HepG2 (cell line): ENCODE measurements around the gene POLR2J. TPM values are rescaled to one million over a fixed set of nuclear protein-coding genes. Genes with fewer than 3 reads are reported as not detected.
"Not testable (repeated sequence)": the region's sequence is repeated elsewhere in the genome, so short reads cannot be mapped to it uniquely, and the experiment has no call there.

Experiments used
- ATAC-seq: fragments of 200-7000 bp; cut with Tn5 transposase; 3 replicates; pipeline ENCODE4 v1.9.1; 2020; ENCODE audit warnings: mild to moderate bottlenecking, moderate library complexity
- BruUV-seq: library from RNA; stranded (reverse); fragments of 400-500 nt; replicated peaks from 2 replicates; lab custom pipeline; 2021; lab: Mats Ljungman, UMichigan
- CTCF ChIA-PET: fragments of 300-600 bp; formaldehyde crosslinking; extraction: SDS; loops from one replicate; lab custom pipeline; 2021; ENCODE audit warnings: low total read pairs, inconsistent platforms, low intra/inter-chr PET ratio; lab: Yijun Ruan, JAX
- POLR2A ChIA-PET: fragments of 350-600 bp; sonication (Branson Sonifier 250); formaldehyde crosslinking; loops from one replicate; lab custom pipeline; 2020; ENCODE audit warnings: antibody characterized with exemption, inconsistent platforms; lab: Yijun Ruan, JAX
- DNase-seq: peaks from one replicate; pipeline ENCODE4 v3.0.0-alpha.2; 2015; ENCODE audit warnings: low spot score
- FAIRE-seq: peaks from 3 replicates; lab custom pipeline; 2011; peaks lifted over from hg19 to GRCh38; lab: Jason Lieb, UNC
- H2AFZ ChIP-seq: one replicate; pipeline ENCODE4 v1.6.1; 2011; ENCODE audit warnings: low read length, inconsistent platforms
- H3K27ac ChIP-seq: fragments of 300-600 bp; 3 replicates; pipeline ENCODE4 v1.8.0; 2011; ENCODE audit warnings: mixed run types, mild to moderate bottlenecking, mixed read lengths, low read length, inconsistent platforms; ENCODE audit not compliant: insufficient read depth; ENCODE audit errors: extremely low read length
- H3K27me3 ChIP-seq, 2 experiments: fragments of 200-600 bp in 1 of 2; 2 replicates in 1 of 2; 3 replicates in 1 of 2; pipeline versions ENCODE4 v1.6.0 to v1.8.0; 2011; ENCODE audit warnings: low read length in 2 of 2, mild to moderate bottlenecking in 2 of 2, moderate library complexity in 2 of 2, inconsistent platforms in 1 of 2; ENCODE audit not compliant: insufficient read depth in 2 of 2, control insufficient read depth in 1 of 2
- H3K36me3 ChIP-seq, 2 experiments: fragments of 200-600 bp in 1 of 2; replicated peaks in 1 of 2; 2 replicates in 1 of 2; 3 replicates in 1 of 2; pipeline versions ENCODE4 v1.5.1 to v1.8.0; 2011; ENCODE audit warnings: low read length in 2 of 2, inconsistent platforms in 1 of 2; ENCODE audit not compliant: insufficient read depth in 2 of 2, control insufficient read depth in 1 of 2
- H3K4me1 ChIP-seq: 2 replicates; pipeline ENCODE4 v1.5.1; 2012; ENCODE audit warnings: low read length, inconsistent platforms; ENCODE audit not compliant: insufficient read depth
- H3K4me2 ChIP-seq: 2 replicates; pipeline ENCODE4 v1.6.0; 2011; ENCODE audit warnings: low read depth, low read length, inconsistent platforms
- H3K4me3 ChIP-seq, 3 experiments: fragments of 200-600 bp in 1 of 3; sonication (generic), shearing (Covaris generic) in 1 of 3; replicated peaks in 1 of 3; 2 replicates each; pipeline ENCODE4 v1.5.1; 2011 to 2016; ENCODE audit warnings: low read length in 3 of 3, inconsistent platforms in 2 of 3, low read depth in 2 of 3, mild to moderate bottlenecking in 2 of 3, control low read depth in 1 of 3, mixed read lengths in 1 of 3; ENCODE audit not compliant: insufficient read depth in 1 of 3
- H3K79me2 ChIP-seq: one replicate; pipeline ENCODE4 v1.6.1; 2011; ENCODE audit warnings: low read length, inconsistent platforms; ENCODE audit not compliant: insufficient read depth
- H3K9ac ChIP-seq: 2 replicates; pipeline ENCODE4 v1.6.0; 2011; ENCODE audit warnings: mild to moderate bottlenecking, low read depth, low read length, inconsistent platforms; ENCODE audit not compliant: insufficient read depth
- H3K9me3 ChIP-seq: 2 replicates; pipeline ENCODE4 v1.5.1; 2012; ENCODE audit warnings: mild to moderate bottlenecking, low read length
- H4K20me1 ChIP-seq: 2 replicates; pipeline ENCODE4 v1.6.0; 2011; ENCODE audit warnings: inconsistent platforms, mild to moderate bottlenecking, low read length, moderate library complexity; ENCODE audit not compliant: insufficient read depth
- CTCF ChIP-seq: sonication (generic); formaldehyde crosslinking; IDR thresholded peaks from 2 replicates; pipeline ENCODE4 v1.5.0; 2020; ENCODE audit warnings: mild to moderate bottlenecking, missing genetic modification reagents, moderate library complexity
- RAD21 ChIP-seq: fragments of 450-650 bp; formaldehyde crosslinking; IDR thresholded peaks from 2 replicates; pipeline ENCODE4 v1.5.0; 2020; ENCODE audit warnings: mild to moderate bottlenecking
- STAG1 ChIP-seq: sonication (generic); formaldehyde crosslinking; IDR thresholded peaks from 2 replicates; pipeline ENCODE4 v1.4.0; 2020; ENCODE audit warnings: missing genetic modification reagents
- WGBS: methylation state at CpG from one replicate; pipeline ENCODE4 v1.1.6; 2017; ENCODE audit warnings: low lambda C conversion rate; 5-methylcytosine and 5-hydroxymethylcytosine counted together
- in situ Hi-C: cut with HindIII; loops from 2 replicates; pipeline ENCODE4 v1.10.0; 2017; ENCODE audit warnings: low pct_unique_long_range_greater_than_20kb; ENCODE audit not compliant: extremely low pct_ligation_motif_present
- intact Hi-C: fragments of 100-400 bp; cut with micrococcal nuclease; formaldehyde crosslinking; loops from one replicate; pipeline ENCODE4 v1.10.0; 2022; ENCODE audit not compliant: unreplicated experiment
- polyA plus RNA-seq, 8 experiments: library from polyadenylated mRNA; depleted of rRNA in 3 of 8; stranded (reverse) in 7 of 8; unstranded in 1 of 8; fragments of >200 nt; fragmentation: Illumina TruSeq in 4 of 8; extraction: Trizol in 4 of 8; gene quantifications; 2 replicates each; pipeline versions ENCODE4 v1.2.1 to v1.2.3, GENCODE V29; 2011 to 2016; ENCODE audit warnings: low read depth in 4 of 8, missing spikeins in 1 of 8, mixed read lengths in 1 of 8; ENCODE audit not compliant: insufficient read depth in 1 of 8
- total RNA-seq, 5 experiments: library from RNA; depleted of rRNA; stranded (reverse); fragments of >200 nt; fragmentation: Illumina TruSeq; extraction: Trizol; gene quantifications; 2 replicates each; pipeline ENCODE4 v1.2.3, GENCODE V29; 2016; ENCODE audit warnings: low read depth in 1 of 5

The POLR2J gene
- total and polyA plus RNA-seq, 2 of the 13 experiments (the other 11 are each of a cell fraction or from before 2014, with no cell fraction given): 41.2 to 71.4 TPM

- H3K36me3 ChIP-seq, BruUV-seq, FAIRE-seq, H3K4me2 ChIP-seq, H3K4me1 ChIP-seq, CTCF ChIA-PET, H3K79me2 ChIP-seq, H3K9ac ChIP-seq, ATAC-seq, H3K27me3 ChIP-seq, H3K4me3 ChIP-seq, H3K27ac ChIP-seq, H3K9me3 ChIP-seq, in situ Hi-C loops, H2AFZ ChIP-seq, H4K20me1 ChIP-seq, DNase-seq, POLR2A ChIA-PET, intact Hi-C loops: not testable (repeated sequence)
- 0% methylated on average over 5 of the region's 11 CpGs for WGBS
- TF ChIP-seq STAG1 (CRISPR knock-in tag): peak; percentile 28
- peak; percentile 24; the same call in 1 of the 2 replicates for TF ChIP-seq CTCF (CRISPR knock-in tag)
- 0 out of 2 replicates have a peak, but pooled peaks have one; percentile 11 for TF ChIP-seq RAD21 (CRISPR knock-in tag)
Observed at GRCh38 chr7:102479982-102480637, 1.4 kb upstream of the POLR2J start.

- H3K9ac ChIP-seq, H3K4me2 ChIP-seq, BruUV-seq, DNase-seq, in situ Hi-C loops, H4K20me1 ChIP-seq, H3K4me1 ChIP-seq, POLR2A ChIA-PET, intact Hi-C loops, FAIRE-seq, H3K9me3 ChIP-seq, H3K27me3 ChIP-seq, H3K27ac ChIP-seq, H3K4me3 ChIP-seq, H3K79me2 ChIP-seq, H2AFZ ChIP-seq, H3K36me3 ChIP-seq, CTCF ChIA-PET: not testable (repeated sequence)
- no CpG with 5 or more reads among the region's 10 CpGs for WGBS
- ATAC-seq: peak; percentile 58
Observed at GRCh38 chr7:102479209-102479584, 475 bp upstream of the POLR2J start.

- WGBS: 94% methylated on average over 7 of the region's 19 CpGs
- POLR2A ChIA-PET, DNase-seq, H3K79me2 ChIP-seq, H2AFZ ChIP-seq, ATAC-seq, H3K9ac ChIP-seq, H3K4me1 ChIP-seq, H3K9me3 ChIP-seq, H3K27me3 ChIP-seq, FAIRE-seq, H3K4me2 ChIP-seq, H3K36me3 ChIP-seq, intact Hi-C loops, BruUV-seq, CTCF ChIA-PET, H4K20me1 ChIP-seq, H3K27ac ChIP-seq, in situ Hi-C loops, H3K4me3 ChIP-seq: not testable (repeated sequence)
Observed at GRCh38 chr7:102474736-102475435, 3.8 kb downstream of the POLR2J start.
